A549 (cell line): ENCODE results near the gene HGF. TPM values are rescaled to one million over a fixed set of nuclear protein-coding genes. Genes with fewer than 3 reads are reported as not detected.

Source experiments
- ATAC-seq, 2 experiments: fragments of 200-7000 bp in 1 of 2; fragments of >200 bp in 1 of 2; cut with Nextera tagmentation in 1 of 2; cut with Tn5 transposase in 1 of 2; 3 replicates each; pipeline versions ENCODE4 v1.8.0 to v1.9.1; 2018 to 2020; ENCODE audit warnings: mild to moderate bottlenecking in 1 of 2, moderate library complexity in 1 of 2
- CTCF ChIA-PET: fragments of 300-600 bp; sonication (Branson Sonifier 250); formaldehyde crosslinking; extraction: SDS; loops from one replicate; lab custom pipeline; 2021; ENCODE audit warnings: antibody characterized with exemption, inconsistent platforms; lab: Yijun Ruan, JAX
- POLR2A ChIA-PET: fragments of 350-600 bp; formaldehyde crosslinking; extraction: SDS; loops from one replicate; lab custom pipeline; 2021; ENCODE audit warnings: antibody characterized with exemption, inconsistent platforms; lab: Yijun Ruan, JAX
- DNase-seq, 2 experiments: peaks; one replicate each; pipeline versions ENCODE4 v3.0.0 to v3.0.0-alpha.2; 2011 to 2016; ENCODE audit warnings: low read depth in 1 of 2, low spot score in 1 of 2
- FAIRE-seq: peaks from 2 replicates; lab custom pipeline; 2011; peaks lifted over from hg19 to GRCh38; lab: Jason Lieb, UNC
- H3K27ac ChIP-seq, 2 experiments: fragments of >200 bp; sonication (Bioruptor Twin); formaldehyde crosslinking; 3 replicates each; pipeline ENCODE4 v1.5.1; 2016 to 2017
- H3K4me1 ChIP-seq: fragments of >200 bp; sonication (Bioruptor Twin); formaldehyde crosslinking; 3 replicates; pipeline ENCODE4 v1.6.1; 2016
- H3K4me2 ChIP-seq: fragments of >200 bp; sonication (Bioruptor Twin); formaldehyde crosslinking; 3 replicates; pipeline ENCODE4 v1.6.1; 2016
- H3K4me3 ChIP-seq: fragments of >200 bp; sonication (Bioruptor Twin); formaldehyde crosslinking; 3 replicates; pipeline ENCODE4 v1.5.1; 2016
- H3K9me3 ChIP-seq: fragments of >200 bp; sonication (Bioruptor Twin); formaldehyde crosslinking; 3 replicates; pipeline ENCODE4 v1.6.1; 2016
- CBX2 ChIP-seq: fragments of 200-600 bp; sonication (generic); IDR thresholded peaks from 2 replicates; pipeline ENCODE4 v1.6.1; 2016; ENCODE audit warnings: low read depth, mild to moderate bottlenecking, borderline replicate concordance
- CBX8 ChIP-seq: fragments of 200-600 bp; sonication (generic); IDR thresholded peaks from 2 replicates; pipeline ENCODE4 v1.6.1; 2016
- FOSB ChIP-seq: fragments of 250-450 bp; sonication (Bioruptor Pico); IDR thresholded peaks from 2 replicates; pipeline ENCODE4 v1.5.0; 2020; ENCODE audit warnings: mild to moderate bottlenecking, moderate library complexity
- FOSL2 ChIP-seq, 2 experiments: fragments of 450-650 bp in 1 of 2; fragments of >200 bp in 1 of 2; sonication (Bioruptor Twin) in 1 of 2; formaldehyde crosslinking; IDR thresholded peaks; 2 replicates each; pipeline versions ENCODE4 v1.5.0 to v1.6.1; 2016 to 2020; ENCODE audit warnings: mild to moderate bottlenecking in 1 of 2, moderate library complexity in 1 of 2
- FOXS1 ChIP-seq: fragments of 250-450 bp; sonication (Bioruptor Pico); IDR thresholded peaks from 2 replicates; pipeline ENCODE4 v1.5.0; 2020; ENCODE audit warnings: mild to moderate bottlenecking, moderate library complexity
- GATA3 ChIP-seq: IDR thresholded peaks from 2 replicates; pipeline ENCODE4 v1.6.1; 2012; ENCODE audit warnings: borderline replicate concordance
- HEYL ChIP-seq: fragments of 250-450 bp; sonication (Bioruptor Pico); IDR thresholded peaks from 2 replicates; pipeline ENCODE4 v1.8.0; 2021; ENCODE audit warnings: mild to moderate bottlenecking, moderate library complexity
- HOXB13 ChIP-seq: fragments of 250-450 bp; sonication (Bioruptor Pico); IDR thresholded peaks from 2 replicates; pipeline ENCODE4 v1.5.0; 2020; ENCODE audit warnings: low read depth, mild to moderate bottlenecking, moderate library complexity
- KDM5A ChIP-seq: fragments of 200-600 bp; sonication (generic); IDR thresholded peaks from 2 replicates; pipeline ENCODE4 v1.6.1; 2016; ENCODE audit warnings: antibody characterized with exemption, mild to moderate bottlenecking
- MAFK ChIP-seq: fragments of 450-650 bp; IDR thresholded peaks from 2 replicates; pipeline ENCODE4 v1.6.1; 2014; ENCODE audit not compliant: partially characterized antibody
- MAZ ChIP-seq: fragments of 150-350 bp; IDR thresholded peaks from 2 replicates; pipeline ENCODE4 v1.6.1; 2014; ENCODE audit warnings: antibody characterized with exemption, low read depth, low read length, borderline replicate concordance
- POLR2AphosphoS2 ChIP-seq: conservative IDR thresholded peaks from 2 replicates; pipeline ENCODE4 v1.6.1; 2012; ENCODE audit warnings: low read length, improper control_type of control experiment, inconsistent platforms
- RAD21 ChIP-seq, 2 experiments: fragments of >200 bp in 1 of 2; sonication (Bioruptor Twin) in 1 of 2; formaldehyde crosslinking in 1 of 2; IDR thresholded peaks in 1 of 2; conservative IDR thresholded peaks in 1 of 2; 2 replicates in 1 of 2; 3 replicates in 1 of 2; pipeline ENCODE4 v1.6.1; 2012 to 2018; ENCODE audit warnings: inconsistent platforms in 1 of 2
- RFX5 ChIP-seq: fragments of 450-650 bp; IDR thresholded peaks from 2 replicates; pipeline ENCODE4 v1.7.1; 2014; ENCODE audit warnings: antibody characterized with exemption, mild to moderate bottlenecking, moderate library complexity
- SMC3 ChIP-seq: fragments of >200 bp; sonication (Bioruptor Twin); formaldehyde crosslinking; IDR thresholded peaks from 3 replicates; pipeline ENCODE4 v1.6.1; 2018; ENCODE audit warnings: inconsistent platforms
- SREBF2 ChIP-seq: fragments of 450-650 bp; IDR thresholded peaks from 2 replicates; pipeline ENCODE4 v1.6.1; 2014; ENCODE audit warnings: mild to moderate bottlenecking, moderate library complexity
- TFCP2L1 ChIP-seq: fragments of 250-450 bp; sonication (Bioruptor Pico); IDR thresholded peaks from 2 replicates; pipeline ENCODE4 v1.5.0; 2021; ENCODE audit warnings: mild to moderate bottlenecking
- ZFP36 ChIP-seq: fragments of 450-650 bp; IDR thresholded peaks from 2 replicates; pipeline ENCODE4 v1.6.1; 2014; ENCODE audit warnings: borderline replicate concordance; ENCODE audit not compliant: partially characterized antibody
- ZSCAN20 ChIP-seq: fragments of 250-450 bp; sonication (Bioruptor Pico); IDR thresholded peaks from 2 replicates; pipeline ENCODE4 v1.8.0; 2022; ENCODE audit warnings: mild to moderate bottlenecking, moderate library complexity
- whole genome bisulfite sequencing: methylation state at CpG from one replicate; pipeline ENCODE4 v1.1.6; 2017; ENCODE audit errors: missing lambda C conversion rate; 5-methylcytosine and 5-hydroxymethylcytosine counted together
- polyA plus RNA-seq, 4 experiments: library from polyadenylated mRNA; depleted of rRNA in 3 of 4; stranded (reverse); fragments of >200 nt; fragmentation: RNase III in 1 of 4; extraction: RNeasy Plus Mini Kit Qiagen cat#74134 plus additional on column Dnase treatment in 1 of 4; gene quantifications; 2 replicates in 3 of 4; 3 replicates in 1 of 4; pipeline ENCODE4 v1.2.3, GENCODE V29; 2011 to 2017
- TF ChIP-seq, protein P1 (sequence below): IDR thresholded peaks from 2 replicates; pipeline ENCODE4 v1.6.1; 2012
- TF ChIP-seq, protein P2 (sequence below): fragments of 150-350 bp; IDR thresholded peaks from 2 replicates; pipeline ENCODE4 v1.6.1; 2014; ENCODE audit warnings: low read depth, mild to moderate bottlenecking, low read length
- TF ChIP-seq, protein P3 (sequence below): fragments of 250-450 bp; sonication (Bioruptor Pico); IDR thresholded peaks from 2 replicates; pipeline ENCODE4 v1.5.0; 2020; ENCODE audit warnings: low read depth, mild to moderate bottlenecking, moderate library complexity
- TF ChIP-seq, protein P4 (sequence below): IDR thresholded peaks from 2 replicates; pipeline ENCODE4 v1.6.1; 2012; ENCODE audit warnings: low read depth, borderline replicate concordance

Gene HGF
- polyA plus RNA-seq, 2 of the 4 experiments (the other 2 are of a cell fraction): 0.06 to 0.31 TPM

DNA sequence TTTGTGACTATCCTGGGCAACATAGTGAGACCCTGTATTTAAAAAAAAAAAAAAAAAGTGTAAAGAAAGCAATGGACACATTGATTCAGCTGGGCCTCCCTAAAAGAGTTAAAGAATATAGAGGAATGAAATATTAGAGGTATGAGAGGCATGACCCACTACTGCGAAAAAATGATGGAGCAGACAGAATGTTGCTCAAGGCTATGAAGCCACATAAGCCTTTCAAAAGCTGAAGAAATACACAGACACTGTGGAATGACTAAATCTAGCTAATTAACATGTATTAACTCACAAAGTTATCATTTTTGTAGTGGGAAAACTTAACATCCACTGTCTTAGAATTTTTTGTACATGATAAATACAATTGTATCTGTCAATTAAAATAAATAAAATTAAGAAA, 107.3 kb downstream of the HGF start (continued):
- TF ChIP-seq HEYL (no peak), RAD21 (conservative IDR thresholded peaks at IDR 0.05 in 1 of 2, IDR thresholded peaks at IDR 0.05 in 1 of 2) (no peak), SMC3 (no peak), FOSB (CRISPR knock-in tag) (no peak)
- TF ChIP-seq, all 56 proteins: peak for 0

DNA sequence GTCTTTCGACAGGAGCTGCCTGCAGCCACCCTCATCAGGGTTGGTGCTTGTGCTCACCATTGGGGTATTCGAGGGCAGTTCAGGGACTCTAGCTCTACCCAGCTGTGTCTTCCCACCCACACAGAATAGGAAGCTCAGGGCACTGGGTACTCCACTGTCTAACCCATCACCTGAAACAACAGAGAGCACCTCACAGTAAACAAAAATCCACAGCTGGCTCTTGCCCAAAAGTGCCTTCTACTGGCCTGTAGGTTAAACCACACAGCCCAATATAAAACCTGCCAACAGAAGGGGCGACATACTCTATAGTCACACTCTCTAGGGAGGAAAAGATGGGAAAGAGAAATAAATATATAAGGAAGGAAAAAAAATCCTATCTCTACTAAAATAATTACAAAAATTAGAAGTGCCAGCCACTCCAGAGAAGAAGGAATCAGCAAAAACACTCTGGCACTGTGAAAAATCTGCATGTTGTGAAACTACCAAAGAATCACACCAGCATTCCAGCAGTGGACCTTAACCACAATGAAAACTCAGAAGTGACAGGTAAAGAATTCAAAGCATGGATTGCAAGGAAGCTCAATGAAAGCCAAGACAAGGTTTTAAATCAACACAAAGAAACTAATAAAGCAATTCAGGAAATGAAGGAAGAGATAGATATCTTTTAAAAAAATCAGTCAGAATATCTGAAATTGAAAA, 110.0 kb downstream of the HGF start:
- Histone ChIP-seq H3K9me3 (no peaks in the 10 kb centered on the region), H3K4me3 (no peak overlapping the region), H3K4me1 (no peaks in the 10 kb centered on the region), H3K27ac (no peak overlapping the region)
- POLR2A ChIA-PET: no interaction called here
- TF ChIP-seq, protein P1, sequence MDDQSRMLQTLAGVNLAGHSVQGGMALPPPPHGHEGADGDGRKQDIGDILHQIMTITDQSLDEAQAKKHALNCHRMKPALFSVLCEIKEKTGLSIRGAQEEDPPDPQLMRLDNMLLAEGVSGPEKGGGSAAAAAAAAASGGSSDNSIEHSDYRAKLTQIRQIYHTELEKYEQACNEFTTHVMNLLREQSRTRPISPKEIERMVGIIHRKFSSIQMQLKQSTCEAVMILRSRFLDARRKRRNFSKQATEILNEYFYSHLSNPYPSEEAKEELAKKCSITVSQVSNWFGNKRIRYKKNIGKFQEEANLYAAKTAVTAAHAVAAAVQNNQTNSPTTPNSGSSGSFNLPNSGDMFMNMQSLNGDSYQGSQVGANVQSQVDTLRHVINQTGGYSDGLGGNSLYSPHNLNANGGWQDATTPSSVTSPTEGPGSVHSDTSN: no peak
- TF ChIP-seq, protein P2, sequence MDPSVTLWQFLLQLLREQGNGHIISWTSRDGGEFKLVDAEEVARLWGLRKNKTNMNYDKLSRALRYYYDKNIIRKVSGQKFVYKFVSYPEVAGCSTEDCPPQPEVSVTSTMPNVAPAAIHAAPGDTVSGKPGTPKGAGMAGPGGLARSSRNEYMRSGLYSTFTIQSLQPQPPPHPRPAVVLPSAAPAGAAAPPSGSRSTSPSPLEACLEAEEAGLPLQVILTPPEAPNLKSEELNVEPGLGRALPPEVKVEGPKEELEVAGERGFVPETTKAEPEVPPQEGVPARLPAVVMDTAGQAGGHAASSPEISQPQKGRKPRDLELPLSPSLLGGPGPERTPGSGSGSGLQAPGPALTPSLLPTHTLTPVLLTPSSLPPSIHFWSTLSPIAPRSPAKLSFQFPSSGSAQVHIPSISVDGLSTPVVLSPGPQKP: no peak
- TF ChIP-seq, all 56 proteins: peak for 0
- no peak overlapping the region for H3K4me2 ChIP-seq
- WGBS: 73% methylated on average over 2 of the region's 3 CpGs
- no peak for ATAC-seq
- CTCF ChIA-PET: interaction anchor here (1.2 kb wide), 1 partner anchor 9 kb away, joined by 3 read pairs; no protein-coding TSS in a partner anchor
- no peak for FAIRE-seq
- DNase-seq: no peak

DNA sequence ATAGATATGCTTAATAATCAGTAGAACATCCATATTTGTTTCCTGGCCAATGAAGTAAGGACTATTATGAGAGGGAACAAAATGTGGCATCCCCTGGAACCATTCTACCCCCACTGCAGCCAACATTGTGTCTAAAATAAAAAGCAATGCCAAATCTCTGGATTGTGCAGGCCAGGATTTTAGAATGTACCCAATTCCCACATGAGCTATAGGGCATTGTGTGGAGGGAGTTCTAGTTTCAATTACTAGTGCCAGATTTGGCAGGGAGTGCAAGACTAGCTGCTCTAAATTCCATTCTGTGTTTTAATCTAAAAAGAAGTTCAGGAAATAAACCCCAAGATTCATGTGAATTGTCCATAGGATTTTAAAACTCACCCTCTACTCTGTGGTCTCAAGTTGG, 112.3 kb downstream of the HGF start:
- POLR2A ChIA-PET: no interaction called here
- H3K4me2 ChIP-seq: no peak overlapping the region
- H3K9me3 ChIP-seq: peaks cover 9% of the 10 kb centered on the region; the same call in 2 of the 3 replicates
- ATAC-seq: no peak
- TF ChIP-seq CBX8 (no peak), ZFP36 (no peak), CBX2 (no peak), TFCP2L1 (CRISPR knock-in tag) (no peak), GATA3 (no peak), POLR2AphosphoS2 (no peak), KDM5A (no peak), SREBF2 (no peak), RFX5 (no peak), RAD21 (conservative IDR thresholded peaks at IDR 0.05 in 1 of 2, IDR thresholded peaks at IDR 0.05 in 1 of 2) (no peak), FOSL2 (IDR thresholded peaks at IDR 0.05) (no peak), FOSL2 (CRISPR knock-in tag; IDR thresholded peaks at IDR 0.05) (no peak), ZSCAN20 (CRISPR knock-in tag) (no peak), FOXS1 (no peak), MAFK (no peak), MAZ (no peak), HOXB13 (CRISPR knock-in tag) (no peak)
- TF ChIP-seq, protein P3, sequence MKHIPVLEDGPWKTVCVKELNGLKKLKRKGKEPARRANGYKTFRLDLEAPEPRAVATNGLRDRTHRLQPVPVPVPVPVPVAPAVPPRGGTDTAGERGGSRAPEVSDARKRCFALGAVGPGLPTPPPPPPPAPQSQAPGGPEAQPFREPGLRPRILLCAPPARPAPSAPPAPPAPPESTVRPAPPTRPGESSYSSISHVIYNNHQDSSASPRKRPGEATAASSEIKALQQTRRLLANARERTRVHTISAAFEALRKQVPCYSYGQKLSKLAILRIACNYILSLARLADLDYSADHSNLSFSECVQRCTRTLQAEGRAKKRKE (CRISPR knock-in tag): no peak
- TF ChIP-seq, protein P4, sequence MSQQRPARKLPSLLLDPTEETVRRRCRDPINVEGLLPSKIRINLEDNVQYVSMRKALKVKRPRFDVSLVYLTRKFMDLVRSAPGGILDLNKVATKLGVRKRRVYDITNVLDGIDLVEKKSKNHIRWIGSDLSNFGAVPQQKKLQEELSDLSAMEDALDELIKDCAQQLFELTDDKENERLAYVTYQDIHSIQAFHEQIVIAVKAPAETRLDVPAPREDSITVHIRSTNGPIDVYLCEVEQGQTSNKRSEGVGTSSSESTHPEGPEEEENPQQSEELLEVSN: no peak
- TF ChIP-seq, protein P2: no peak
- no peak overlapping the region for H3K4me3 ChIP-seq
- no peak for DNase-seq
- no peaks in the 10 kb centered on the region for H3K4me1 ChIP-seq
- FAIRE-seq: no peak
- H3K27ac ChIP-seq: no peak overlapping the region
- CTCF ChIA-PET: no interaction called here
